Glutamatergic neuron (in vitro differentiated cells): ENCODE results near the gene SV2A. TPM values are rescaled to one million over a fixed set of nuclear protein-coding genes. Genes with fewer than 3 reads are reported as not detected.

Source experiments
- DNase-seq: peaks from one replicate; pipeline ENCODE4 v3.0.0; 2022
- H3K27ac Mint-ChIP-seq: one replicate; pipeline ENCODE4 v1.8.0; 2020; ENCODE audit warnings: mild to moderate bottlenecking, mixed read lengths, inconsistent platforms; ENCODE audit not compliant: unreplicated experiment
- H3K27me3 Mint-ChIP-seq: one replicate; pipeline ENCODE4 v1.8.0; 2020; ENCODE audit warnings: mild to moderate bottlenecking, moderate library complexity, mixed read lengths, inconsistent platforms; ENCODE audit not compliant: unreplicated experiment
- H3K36me3 Mint-ChIP-seq: one replicate; pipeline ENCODE4 v1.8.0; 2020; ENCODE audit warnings: mild to moderate bottlenecking, mixed read lengths, inconsistent platforms; ENCODE audit not compliant: unreplicated experiment
- H3K4me1 Mint-ChIP-seq: one replicate; pipeline ENCODE4 v1.8.0; 2020; ENCODE audit warnings: mild to moderate bottlenecking, low read depth, mixed read lengths, inconsistent platforms; ENCODE audit not compliant: unreplicated experiment
- H3K4me3 Mint-ChIP-seq: one replicate; pipeline ENCODE4 v1.8.0; 2020; ENCODE audit warnings: mild to moderate bottlenecking, mixed read lengths, inconsistent platforms; ENCODE audit not compliant: unreplicated experiment
- H3K9me3 Mint-ChIP-seq: one replicate; pipeline ENCODE4 v1.8.0; 2020; ENCODE audit warnings: mild to moderate bottlenecking, moderate library complexity, mixed read lengths, inconsistent platforms; ENCODE audit not compliant: unreplicated experiment
- total RNA-seq: library from RNA; stranded (reverse); fragmentation: NEBNext Ultra II Directional; extraction: Animal tissue kit (Norgen Biotek cat#: 25700); gene quantifications from one replicate; pipeline ENCODE4 v1.2.1, GENCODE V29; 2021; ENCODE audit not compliant: unreplicated experiment
- TF ChIP-seq, protein P1 (sequence below): fragments of 200-600 bp; sonication (generic); IDR thresholded peaks from one replicate; pipeline ENCODE4 v1.5.0; 2021; ENCODE audit not compliant: partially characterized antibody, unreplicated experiment

Gene SV2A
- total RNA-seq, 1 donor from 2014 or later = 34.9 TPM

DNA sequence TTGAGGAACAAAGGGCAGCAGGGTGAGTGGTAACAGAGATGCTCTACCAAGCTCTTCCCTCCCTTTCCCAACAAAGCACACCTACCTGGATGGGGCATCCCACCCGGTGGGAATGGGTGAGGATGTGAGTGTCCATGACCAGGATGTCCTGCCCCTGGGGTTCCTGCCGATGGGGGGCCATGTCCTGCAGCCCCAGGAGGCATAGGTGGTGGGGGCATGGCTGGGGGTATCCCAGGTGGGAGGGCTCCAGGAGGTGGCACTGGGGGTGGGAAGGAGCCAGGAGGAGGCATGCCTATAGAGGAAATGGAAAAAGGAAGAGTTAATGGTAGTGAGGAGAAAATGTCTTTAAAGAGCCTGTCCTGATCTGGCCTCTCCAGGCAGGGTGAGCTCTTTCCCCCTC lies 8.1 kb upstream of the SV2A start:
- TF ChIP-seq, protein P1, sequence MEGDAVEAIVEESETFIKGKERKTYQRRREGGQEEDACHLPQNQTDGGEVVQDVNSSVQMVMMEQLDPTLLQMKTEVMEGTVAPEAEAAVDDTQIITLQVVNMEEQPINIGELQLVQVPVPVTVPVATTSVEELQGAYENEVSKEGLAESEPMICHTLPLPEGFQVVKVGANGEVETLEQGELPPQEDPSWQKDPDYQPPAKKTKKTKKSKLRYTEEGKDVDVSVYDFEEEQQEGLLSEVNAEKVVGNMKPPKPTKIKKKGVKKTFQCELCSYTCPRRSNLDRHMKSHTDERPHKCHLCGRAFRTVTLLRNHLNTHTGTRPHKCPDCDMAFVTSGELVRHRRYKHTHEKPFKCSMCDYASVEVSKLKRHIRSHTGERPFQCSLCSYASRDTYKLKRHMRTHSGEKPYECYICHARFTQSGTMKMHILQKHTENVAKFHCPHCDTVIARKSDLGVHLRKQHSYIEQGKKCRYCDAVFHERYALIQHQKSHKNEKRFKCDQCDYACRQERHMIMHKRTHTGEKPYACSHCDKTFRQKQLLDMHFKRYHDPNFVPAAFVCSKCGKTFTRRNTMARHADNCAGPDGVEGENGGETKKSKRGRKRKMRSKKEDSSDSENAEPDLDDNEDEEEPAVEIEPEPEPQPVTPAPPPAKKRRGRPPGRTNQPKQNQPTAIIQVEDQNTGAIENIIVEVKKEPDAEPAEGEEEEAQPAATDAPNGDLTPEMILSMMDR = no peak

GRCh38 chr1:149925345-149925744 lies 7.7 kb upstream of the SV2A start:
- no peak for DNase-seq
- Mint-ChIP-seq H3K36me3 (peaks cover 9% of the 10 kb centered on the region), H3K4me1 (peaks cover 12% of the 10 kb centered on the region), H3K4me3 (peak overlapping the region; percentile 2), H3K27ac (no peak overlapping the region), H3K27me3 (peaks cover 9% of the 10 kb centered on the region), H3K9me3 (peaks cover 9% of the 10 kb centered on the region)
- TF ChIP-seq, protein P1 = no peak

More for the DNA sequence above, 8.1 kb upstream of the SV2A start:
- no peak overlapping the region for H3K27ac Mint-ChIP-seq
- H3K36me3 Mint-ChIP-seq = peaks cover 9% of the 10 kb centered on the region
- peaks cover 9% of the 10 kb centered on the region for H3K27me3 Mint-ChIP-seq
- peak overlapping the region; percentile 100 for H3K4me3 Mint-ChIP-seq
- DNase-seq = no peak
- peaks cover 9% of the 10 kb centered on the region for H3K9me3 Mint-ChIP-seq
- peaks cover 12% of the 10 kb centered on the region for H3K4me1 Mint-ChIP-seq

DNA sequence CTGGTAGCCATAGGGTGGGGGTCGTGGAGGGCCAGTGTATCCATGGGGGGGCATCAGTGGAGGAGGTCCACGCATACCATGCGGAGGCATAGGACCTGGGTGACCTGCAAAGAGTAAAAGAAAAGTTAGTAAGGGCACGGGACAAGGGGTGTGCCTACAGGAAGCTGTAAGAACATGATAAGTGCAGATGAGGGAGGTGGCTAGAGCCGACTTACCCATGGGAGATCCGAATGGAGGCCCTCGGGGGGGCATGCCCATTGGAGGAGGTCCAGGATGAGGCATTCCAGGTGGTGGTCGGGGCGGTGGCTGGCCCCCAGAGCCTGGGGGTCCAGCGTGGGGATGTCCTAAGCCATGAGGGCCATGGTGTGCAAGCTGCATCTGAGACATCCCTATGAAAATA lies 6.0 kb upstream of the SV2A start:
- Mint-ChIP-seq H3K36me3 (peaks cover 9% of the 10 kb centered on the region), H3K27ac (no peak overlapping the region), H3K4me1 (peaks cover 10% of the 10 kb centered on the region), H3K9me3 (peaks cover 7% of the 10 kb centered on the region), H3K27me3 (peaks cover 9% of the 10 kb centered on the region), H3K4me3 (no peak overlapping the region)
- no peak for DNase-seq
- TF ChIP-seq, protein P1 = no peak

- H3K27ac Mint-ChIP-seq = no peak overlapping the region
Observed at GRCh38 chr1:149916898-149917252, 769 bp downstream of the SV2A start.

GRCh38 chr1:149916193-149916897 lies 1.3 kb downstream of the SV2A start:
- no peak for DNase-seq
- Mint-ChIP-seq H3K4me3 (peak overlapping the region; percentile 79), H3K4me1 (peaks cover 6% of the 10 kb centered on the region), H3K9me3 (peaks cover 4% of the 10 kb centered on the region), H3K27me3 (peaks cover 8% of the 10 kb centered on the region), H3K27ac (no peak overlapping the region), H3K36me3 (peaks cover 9% of the 10 kb centered on the region)
- TF ChIP-seq, protein P1 = no peak

More at GRCh38 chr1:149916898-149917252, 769 bp downstream of the SV2A start:
- DNase-seq = no peak
- H3K27me3 Mint-ChIP-seq = peaks cover 8% of the 10 kb centered on the region
- H3K4me1 Mint-ChIP-seq = peaks cover 6% of the 10 kb centered on the region
- TF ChIP-seq, protein P1 = no peak
- H3K36me3 Mint-ChIP-seq = peaks cover 4% of the 10 kb centered on the region
- H3K4me3 Mint-ChIP-seq = peak overlapping the region; percentile 79
- peaks cover 2% of the 10 kb centered on the region for H3K9me3 Mint-ChIP-seq
